ENCODE results near the gene MRPL24.

DNA sequence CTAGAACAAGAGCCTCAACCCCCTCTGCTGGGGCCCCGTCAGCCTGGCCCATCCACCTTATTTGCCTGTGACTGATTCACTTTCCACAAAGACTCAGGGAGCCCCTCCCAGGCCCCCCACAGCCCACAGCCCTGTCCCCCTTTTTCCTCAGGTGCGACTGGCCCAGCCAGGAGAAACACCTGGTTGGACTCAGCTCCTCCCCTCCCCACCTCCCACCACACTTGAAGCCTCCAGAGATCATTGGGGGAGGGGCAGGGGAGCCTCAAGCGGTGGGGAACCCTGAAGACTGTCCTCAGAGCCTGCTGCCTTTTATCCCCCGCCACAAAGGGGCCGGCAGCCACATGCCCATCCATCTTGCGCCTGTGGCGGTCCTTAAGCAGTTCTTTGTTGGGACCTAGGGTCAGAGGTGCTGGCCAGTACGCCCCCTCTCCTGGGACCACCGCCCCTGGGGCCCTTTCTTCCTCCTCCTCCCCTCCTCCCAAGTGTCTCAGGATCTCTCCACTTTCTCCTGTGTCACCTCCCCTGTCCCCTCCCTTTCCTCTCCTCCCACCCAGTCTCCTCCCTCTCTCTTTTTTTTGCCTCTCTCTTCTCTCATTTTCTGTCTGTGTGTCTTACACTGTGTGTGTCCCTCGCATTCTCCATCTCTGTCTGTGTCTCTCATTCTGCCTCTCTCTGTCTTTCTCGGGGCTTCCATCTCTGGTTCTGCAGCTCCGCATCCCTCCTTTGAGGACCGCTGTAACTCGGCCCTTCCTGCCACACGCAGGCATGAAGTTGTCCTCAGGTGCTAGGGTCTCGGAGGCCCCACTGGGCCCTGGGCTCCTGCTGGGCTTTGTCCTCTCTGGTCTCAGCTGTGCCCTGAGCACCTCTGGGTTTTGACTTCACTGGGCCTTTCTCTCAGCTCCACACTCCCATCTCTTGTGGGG is 47.7 kb downstream of the MRPL24 start:
- TF ChIP-seq, protein P1, sequence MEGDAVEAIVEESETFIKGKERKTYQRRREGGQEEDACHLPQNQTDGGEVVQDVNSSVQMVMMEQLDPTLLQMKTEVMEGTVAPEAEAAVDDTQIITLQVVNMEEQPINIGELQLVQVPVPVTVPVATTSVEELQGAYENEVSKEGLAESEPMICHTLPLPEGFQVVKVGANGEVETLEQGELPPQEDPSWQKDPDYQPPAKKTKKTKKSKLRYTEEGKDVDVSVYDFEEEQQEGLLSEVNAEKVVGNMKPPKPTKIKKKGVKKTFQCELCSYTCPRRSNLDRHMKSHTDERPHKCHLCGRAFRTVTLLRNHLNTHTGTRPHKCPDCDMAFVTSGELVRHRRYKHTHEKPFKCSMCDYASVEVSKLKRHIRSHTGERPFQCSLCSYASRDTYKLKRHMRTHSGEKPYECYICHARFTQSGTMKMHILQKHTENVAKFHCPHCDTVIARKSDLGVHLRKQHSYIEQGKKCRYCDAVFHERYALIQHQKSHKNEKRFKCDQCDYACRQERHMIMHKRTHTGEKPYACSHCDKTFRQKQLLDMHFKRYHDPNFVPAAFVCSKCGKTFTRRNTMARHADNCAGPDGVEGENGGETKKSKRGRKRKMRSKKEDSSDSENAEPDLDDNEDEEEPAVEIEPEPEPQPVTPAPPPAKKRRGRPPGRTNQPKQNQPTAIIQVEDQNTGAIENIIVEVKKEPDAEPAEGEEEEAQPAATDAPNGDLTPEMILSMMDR (IDR thresholded peaks at IDR 0.05; ENCODE audit: low read depth, low read length, poor library complexity, severe bottlenecking), result no peak
- no peak for TF ChIP-seq EZH2phosphoT487 (IDR thresholded peaks at IDR 0.05; ENCODE audit: borderline replicate concordance, low read length)
